Nephron (organoid): ENCODE data around the gene MB21D2.

Source experiments
- H3K27ac Mint-ChIP-seq, 3 experiments: 2 replicates each; pipeline ENCODE4 v1.8.0; 2020; ENCODE audit warnings: mixed read lengths in 3 of 3, mild to moderate bottlenecking in 2 of 3, moderate library complexity in 1 of 3
- H3K27me3 Mint-ChIP-seq: 2 replicates; pipeline ENCODE4 v1.8.0; 2021; ENCODE audit warnings: low read depth, mild to moderate bottlenecking, moderate library complexity, mixed read lengths
- H3K36me3 Mint-ChIP-seq: 2 replicates; pipeline ENCODE4 v1.8.0; 2020; ENCODE audit warnings: low read depth, mixed read lengths
- H3K4me1 Mint-ChIP-seq: 2 replicates; pipeline ENCODE4 v1.8.0; 2020; ENCODE audit warnings: mixed read lengths
- H3K4me3 Mint-ChIP-seq, 3 experiments: 2 replicates each; pipeline ENCODE4 v1.8.0; 2020; ENCODE audit warnings: mild to moderate bottlenecking in 3 of 3, mixed read lengths in 3 of 3, moderate library complexity in 2 of 3
- H3K9me3 Mint-ChIP-seq: 2 replicates; pipeline ENCODE4 v1.8.0; 2020; ENCODE audit warnings: mixed read lengths
- TF ChIP-seq, protein P1 (sequence below), 3 experiments: fragments of 200-600 bp; sonication (generic); IDR thresholded peaks; one replicate each; pipeline ENCODE4 v1.5.0; 2021; ENCODE audit warnings: antibody characterized with exemption in 3 of 3; ENCODE audit not compliant: unreplicated experiment in 3 of 3

MB21D2 gene

DNA sequence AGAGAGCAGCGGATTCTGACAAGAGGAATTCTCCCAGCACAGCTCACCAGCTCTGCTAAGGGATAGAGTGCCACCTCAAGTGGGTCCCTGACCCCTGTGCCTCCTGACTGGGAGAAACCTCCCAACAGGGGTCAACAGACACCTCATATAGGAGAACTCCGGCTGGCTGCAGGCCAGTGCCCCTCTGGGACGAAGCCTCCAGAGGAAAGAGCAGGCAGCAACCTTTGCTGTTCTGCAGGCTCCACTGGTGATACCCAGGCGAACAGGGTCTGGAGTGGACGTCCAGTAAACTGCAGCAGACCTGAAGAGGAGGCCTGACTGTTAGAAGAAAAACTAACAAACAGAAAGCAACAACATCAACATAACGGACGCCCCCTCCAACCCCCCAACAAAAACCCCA lies 159.0 kb downstream of the MB21D2 start:
- H3K4me1 Mint-ChIP-seq, result no peaks in the 10 kb centered on the region
- H3K9me3 Mint-ChIP-seq, result peaks cover 7% of the 10 kb centered on the region
- no peaks in the 10 kb centered on the region for H3K36me3 Mint-ChIP-seq
- H3K4me3 Mint-ChIP-seq, result no peak overlapping the region
- H3K27ac Mint-ChIP-seq, result no peak overlapping the region
- TF ChIP-seq, protein P1, sequence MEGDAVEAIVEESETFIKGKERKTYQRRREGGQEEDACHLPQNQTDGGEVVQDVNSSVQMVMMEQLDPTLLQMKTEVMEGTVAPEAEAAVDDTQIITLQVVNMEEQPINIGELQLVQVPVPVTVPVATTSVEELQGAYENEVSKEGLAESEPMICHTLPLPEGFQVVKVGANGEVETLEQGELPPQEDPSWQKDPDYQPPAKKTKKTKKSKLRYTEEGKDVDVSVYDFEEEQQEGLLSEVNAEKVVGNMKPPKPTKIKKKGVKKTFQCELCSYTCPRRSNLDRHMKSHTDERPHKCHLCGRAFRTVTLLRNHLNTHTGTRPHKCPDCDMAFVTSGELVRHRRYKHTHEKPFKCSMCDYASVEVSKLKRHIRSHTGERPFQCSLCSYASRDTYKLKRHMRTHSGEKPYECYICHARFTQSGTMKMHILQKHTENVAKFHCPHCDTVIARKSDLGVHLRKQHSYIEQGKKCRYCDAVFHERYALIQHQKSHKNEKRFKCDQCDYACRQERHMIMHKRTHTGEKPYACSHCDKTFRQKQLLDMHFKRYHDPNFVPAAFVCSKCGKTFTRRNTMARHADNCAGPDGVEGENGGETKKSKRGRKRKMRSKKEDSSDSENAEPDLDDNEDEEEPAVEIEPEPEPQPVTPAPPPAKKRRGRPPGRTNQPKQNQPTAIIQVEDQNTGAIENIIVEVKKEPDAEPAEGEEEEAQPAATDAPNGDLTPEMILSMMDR (IDR thresholded peaks at IDR 0.05; ENCODE audit: unreplicated experiment in 3 of 3), result no peak
- no peaks in the 10 kb centered on the region for H3K27me3 Mint-ChIP-seq

DNA sequence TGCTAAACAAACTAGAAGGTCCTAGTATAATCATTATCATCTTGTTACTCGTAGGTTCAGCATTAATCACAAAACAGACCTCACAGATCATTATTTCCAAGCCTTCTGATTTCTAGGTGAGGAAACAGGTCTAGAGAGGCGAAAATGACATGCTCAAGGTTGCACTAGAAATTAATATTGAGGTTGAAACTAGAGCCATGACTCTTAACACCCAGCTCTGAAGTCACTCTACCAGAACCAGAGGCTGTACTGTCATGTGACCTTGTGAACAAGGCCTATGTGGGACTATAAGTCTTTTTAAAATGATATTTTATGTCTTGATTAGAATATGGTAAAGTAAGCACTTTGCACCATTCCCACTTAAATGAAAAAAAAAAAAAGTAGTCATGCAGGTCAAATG lies 166.5 kb downstream of the MB21D2 start:
- no peaks in the 10 kb centered on the region for H3K36me3 Mint-ChIP-seq
- no peaks in the 10 kb centered on the region for H3K27me3 Mint-ChIP-seq
- H3K4me3 Mint-ChIP-seq, result no peak overlapping the region
- no peaks in the 10 kb centered on the region for H3K4me1 Mint-ChIP-seq
- TF ChIP-seq, protein P1 (IDR thresholded peaks at IDR 0.05; ENCODE audit: unreplicated experiment in 3 of 3), result no peak
- H3K9me3 Mint-ChIP-seq, result no peaks in the 10 kb centered on the region
- no peak overlapping the region for H3K27ac Mint-ChIP-seq

DNA sequence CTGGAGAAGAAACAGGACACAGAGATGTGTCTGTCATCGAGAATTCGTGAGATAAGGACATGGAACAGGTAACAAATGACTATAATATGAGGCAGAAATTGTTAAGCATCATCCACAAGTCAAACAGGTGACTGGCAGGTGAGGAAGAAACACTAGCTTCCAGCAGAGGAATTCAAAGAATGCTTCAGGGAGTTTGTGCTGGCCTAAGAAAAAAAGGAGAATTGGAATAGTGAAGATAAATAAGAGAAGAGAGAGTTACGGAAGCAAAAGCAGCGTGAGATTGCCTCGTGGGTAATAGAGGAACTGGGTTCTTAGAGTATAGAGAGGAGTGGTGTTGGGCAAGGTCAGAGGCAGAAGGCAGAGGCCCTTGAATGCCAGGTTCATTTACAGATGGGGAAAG lies 167.5 kb downstream of the MB21D2 start:
- no peaks in the 10 kb centered on the region for H3K4me1 Mint-ChIP-seq
- no peak overlapping the region for H3K27ac Mint-ChIP-seq
- TF ChIP-seq, protein P1 (IDR thresholded peaks at IDR 0.05; ENCODE audit: unreplicated experiment in 3 of 3), result no peak
- no peaks in the 10 kb centered on the region for H3K36me3 Mint-ChIP-seq
- no peaks in the 10 kb centered on the region for H3K9me3 Mint-ChIP-seq
- peaks cover under 1% of the 10 kb centered on the region for H3K27me3 Mint-ChIP-seq
- H3K4me3 Mint-ChIP-seq, result no peak overlapping the region

DNA sequence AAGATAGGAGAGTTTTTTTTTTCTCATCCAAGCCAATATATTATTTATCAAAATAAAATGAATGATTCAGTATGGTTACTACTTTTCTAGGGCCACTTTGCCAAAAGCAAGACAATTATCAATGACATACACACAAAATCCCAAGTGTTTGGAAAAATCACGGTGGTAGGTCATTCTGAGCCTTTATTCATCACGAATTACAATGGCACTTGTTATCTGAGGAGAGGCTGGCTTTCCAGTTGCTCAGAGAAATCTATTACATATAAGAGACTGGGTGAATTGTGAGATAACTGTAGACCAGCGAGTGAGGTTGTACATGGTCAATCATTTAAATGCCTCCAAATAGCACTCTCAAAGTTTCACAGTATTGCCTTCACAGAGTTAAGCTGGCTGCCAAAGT lies 169.9 kb downstream of the MB21D2 start:
- Mint-ChIP-seq H3K4me3 (no peak overlapping the region), H3K27ac (no peak overlapping the region), H3K9me3 (no peaks in the 10 kb centered on the region), H3K36me3 (no peaks in the 10 kb centered on the region), H3K27me3 (peaks cover 4% of the 10 kb centered on the region), H3K4me1 (no peaks in the 10 kb centered on the region)
- TF ChIP-seq, protein P1 (IDR thresholded peaks at IDR 0.05; ENCODE audit: unreplicated experiment in 3 of 3), result no peak

DNA sequence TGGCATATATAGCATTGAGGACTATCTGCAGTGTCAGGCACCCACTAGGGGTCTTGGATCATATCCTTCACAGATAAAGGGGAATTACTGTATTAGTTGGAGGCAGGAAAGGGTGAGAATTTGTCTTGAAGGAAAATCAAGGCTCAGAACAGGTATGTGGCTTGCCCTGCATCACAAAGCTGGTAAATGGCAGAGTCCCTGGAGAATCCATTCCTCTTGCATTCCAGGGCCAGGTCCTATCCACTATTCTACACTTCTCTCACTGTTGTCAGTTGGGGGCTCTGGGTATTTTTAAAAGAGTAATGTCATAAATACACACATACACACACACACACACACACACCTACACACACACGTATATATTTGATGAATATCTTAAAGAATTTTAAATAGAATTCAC lies 170.5 kb downstream of the MB21D2 start:
- no peak overlapping the region for H3K4me3 Mint-ChIP-seq

More for the DNA sequence above, 170.5 kb downstream of the MB21D2 start:
- no peak overlapping the region for H3K27ac Mint-ChIP-seq
- H3K9me3 Mint-ChIP-seq, result no peaks in the 10 kb centered on the region
- TF ChIP-seq, protein P1 (IDR thresholded peaks at IDR 0.05; ENCODE audit: unreplicated experiment in 3 of 3), result no peak
- H3K36me3 Mint-ChIP-seq, result no peaks in the 10 kb centered on the region
- H3K27me3 Mint-ChIP-seq, result peaks cover 4% of the 10 kb centered on the region
- no peaks in the 10 kb centered on the region for H3K4me1 Mint-ChIP-seq
